BJ (cell line): ENCODE measurements around the gene KCNG4. TPM values are rescaled to one million over a fixed set of nuclear protein-coding genes. Genes with fewer than 3 reads are reported as not detected.

ENCODE experiments used
- CTCF ChIA-PET: fragments of 350-600 bp; formaldehyde crosslinking; extraction: SDS; loops from one replicate; lab custom pipeline; 2021; ENCODE audit warnings: antibody characterized with exemption, inconsistent platforms; lab: Yijun Ruan, JAX
- POLR2A ChIA-PET: fragments of 300-600 bp; sonication (Branson Sonifier 250); formaldehyde crosslinking; extraction: SDS; loops from one replicate; lab custom pipeline; 2021; ENCODE audit warnings: antibody characterized with exemption; lab: Charles Lee
- DNase-seq: peaks from one replicate; pipeline ENCODE4 v3.0.0-alpha.2; 2011; ENCODE audit warnings: low read depth
- H3K27me3 ChIP-seq: 2 replicates; pipeline ENCODE4 v1.6.0; 2011; ENCODE audit warnings: low read length; ENCODE audit not compliant: control insufficient read depth, insufficient read depth
- H3K36me3 ChIP-seq: 2 replicates; pipeline ENCODE4 v1.5.1; 2011; ENCODE audit warnings: low read length; ENCODE audit not compliant: control insufficient read depth, insufficient read depth
- H3K4me3 ChIP-seq: 2 replicates; pipeline ENCODE4 v1.5.1; 2011; ENCODE audit warnings: low read depth, mild to moderate bottlenecking, control low read depth, low read length
- CTCF ChIP-seq: IDR thresholded peaks from 2 replicates; pipeline ENCODE4 v1.5.1; 2011; ENCODE audit warnings: low read depth, mild to moderate bottlenecking, control low read depth, inconsistent platforms, low read length, moderate library complexity; ENCODE audit not compliant: insufficient read depth
- polyA plus RNA-seq: library from polyadenylated mRNA; depleted of rRNA; stranded (reverse); fragments of >200 nt; gene quantifications from 2 replicates; pipeline ENCODE4 v1.2.3, GENCODE V29; 2011

The KCNG4 gene
- polyA plus RNA-seq, 1 experiment: not detected

- Histone ChIP-seq H3K27me3 (no peaks in the 10 kb centered on the region), H3K4me3 (no peak overlapping the region), H3K36me3 (no peaks in the 10 kb centered on the region)
- no peak for DNase-seq
- ChIA-PET CTCF (interaction anchor here (1.1 to 4.7 kb wide), 2 partner anchors 11 to 24 kb away, joined by 3 to 28 read pairs; partner anchors contain the start of gene WFDC1), POLR2A (no interaction called here)
- no peak for TF ChIP-seq CTCF
Observed at GRCh38 chr16:84283314-84284153, 43.7 kb upstream of the KCNG4 start.

GRCh38 chr16:84282533-84282932 is 42.7 kb upstream of the KCNG4 start:
- POLR2A ChIA-PET: no interaction called here
- no peak for TF ChIP-seq CTCF
- Histone ChIP-seq H3K4me3 (no peak overlapping the region), H3K36me3 (no peaks in the 10 kb centered on the region), H3K27me3 (no peaks in the 10 kb centered on the region)
- CTCF ChIA-PET: interaction anchor here (1.1 to 4.7 kb wide), 3 partner anchors 11 to 25 kb away, joined by 3 to 28 read pairs (median 3); partner anchors contain the start of gene WFDC1
- no peak for DNase-seq

- no peak for TF ChIP-seq CTCF
- POLR2A ChIA-PET: no interaction called here
- no peak for DNase-seq
- CTCF ChIA-PET: interaction anchor here (4.7 to 7.1 kb wide), 2 partner anchors 25 to 26 kb away, joined by 28 to 134 read pairs; no protein-coding TSS in a partner anchor
- Histone ChIP-seq H3K36me3 (no peaks in the 10 kb centered on the region), H3K27me3 (no peaks in the 10 kb centered on the region), H3K4me3 (no peak overlapping the region)
Observed at GRCh38 chr16:84281074-84281473, 41.3 kb upstream of the KCNG4 start.

GRCh38 chr16:84279881-84280280 is 40.1 kb upstream of the KCNG4 start:
- TF ChIP-seq CTCF: no peak
- Histone ChIP-seq H3K27me3 (0 out of 2 replicates have a peak, but pooled peaks cover 2% of the 10 kb centered on the region), H3K36me3 (no peaks in the 10 kb centered on the region), H3K4me3 (no peak overlapping the region)
- ChIA-PET POLR2A (no interaction called here), CTCF (interaction anchor here (5.7 to 7.1 kb wide), 3 partner anchors 9 to 204 kb away, joined by 35 to 134 read pairs (median 58); no protein-coding TSS in a partner anchor)
- no peak for DNase-seq

GRCh38 chr16:84278968-84279367 is 39.2 kb upstream of the KCNG4 start:
- 0 out of 2 replicates have a peak, but pooled peaks cover 2% of the 10 kb centered on the region for H3K27me3 ChIP-seq
- no peak for TF ChIP-seq CTCF
- H3K4me3 ChIP-seq: no peak overlapping the region
- H3K36me3 ChIP-seq: no peaks in the 10 kb centered on the region
- CTCF ChIA-PET: interaction anchor here (2.8 to 7.1 kb wide), 5 partner anchors 9 to 205 kb away, joined by 11 to 134 read pairs (median 35); no protein-coding TSS in a partner anchor
- no peak for DNase-seq
- POLR2A ChIA-PET: no interaction called here
